22Rv1 (cell line): ENCODE data around the gene BDNF.

Source experiments
- ZFX ChIP-seq: fragments of 450-650 bp; IDR thresholded peaks from 2 replicates; pipeline ENCODE4 v1.6.1; 2017; ENCODE audit warnings: antibody characterized with exemption, borderline replicate concordance
- TF ChIP-seq, protein P1 (sequence below): fragments of 450-650 bp; IDR thresholded peaks from 2 replicates; pipeline ENCODE4 v1.5.1; 2017; ENCODE audit warnings: mild to moderate bottlenecking

DNA sequence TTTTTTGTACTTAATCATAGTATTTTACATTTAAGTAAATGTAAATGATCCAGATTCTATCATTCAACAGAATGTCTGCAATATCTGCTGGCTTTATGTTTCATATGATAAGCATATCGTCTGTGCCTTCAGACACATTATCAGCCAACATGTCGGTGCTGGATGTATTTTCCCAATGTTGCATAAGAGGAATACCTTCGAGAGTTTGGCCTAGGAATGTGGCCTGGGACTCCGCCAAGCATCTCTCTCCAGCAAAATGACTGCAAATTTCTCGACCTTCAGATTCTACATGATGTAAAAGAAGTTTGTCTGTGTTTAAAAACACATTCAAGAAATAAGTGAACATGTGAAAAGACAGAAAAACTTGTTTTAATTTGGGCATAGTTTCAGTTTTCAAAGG, 6.9 kb downstream of the BDNF start:
- TF ChIP-seq, protein P1, sequence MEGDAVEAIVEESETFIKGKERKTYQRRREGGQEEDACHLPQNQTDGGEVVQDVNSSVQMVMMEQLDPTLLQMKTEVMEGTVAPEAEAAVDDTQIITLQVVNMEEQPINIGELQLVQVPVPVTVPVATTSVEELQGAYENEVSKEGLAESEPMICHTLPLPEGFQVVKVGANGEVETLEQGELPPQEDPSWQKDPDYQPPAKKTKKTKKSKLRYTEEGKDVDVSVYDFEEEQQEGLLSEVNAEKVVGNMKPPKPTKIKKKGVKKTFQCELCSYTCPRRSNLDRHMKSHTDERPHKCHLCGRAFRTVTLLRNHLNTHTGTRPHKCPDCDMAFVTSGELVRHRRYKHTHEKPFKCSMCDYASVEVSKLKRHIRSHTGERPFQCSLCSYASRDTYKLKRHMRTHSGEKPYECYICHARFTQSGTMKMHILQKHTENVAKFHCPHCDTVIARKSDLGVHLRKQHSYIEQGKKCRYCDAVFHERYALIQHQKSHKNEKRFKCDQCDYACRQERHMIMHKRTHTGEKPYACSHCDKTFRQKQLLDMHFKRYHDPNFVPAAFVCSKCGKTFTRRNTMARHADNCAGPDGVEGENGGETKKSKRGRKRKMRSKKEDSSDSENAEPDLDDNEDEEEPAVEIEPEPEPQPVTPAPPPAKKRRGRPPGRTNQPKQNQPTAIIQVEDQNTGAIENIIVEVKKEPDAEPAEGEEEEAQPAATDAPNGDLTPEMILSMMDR, result no peak
- TF ChIP-seq ZFX, result no peak
